HG03095 (cell line): ENCODE results near the gene SETDB2.
A peak's percentile ranks its signal among the peaks of the same experiment; 100 is the strongest.

Experiments
- ATAC-seq: cut with Tn5 transposase; IDR thresholded peaks from one replicate; pipeline ENCODE4 v1.9.1; 2021; ENCODE audit warnings: moderate library complexity; ENCODE audit not compliant: unreplicated experiment

The SETDB2 gene, protein sequence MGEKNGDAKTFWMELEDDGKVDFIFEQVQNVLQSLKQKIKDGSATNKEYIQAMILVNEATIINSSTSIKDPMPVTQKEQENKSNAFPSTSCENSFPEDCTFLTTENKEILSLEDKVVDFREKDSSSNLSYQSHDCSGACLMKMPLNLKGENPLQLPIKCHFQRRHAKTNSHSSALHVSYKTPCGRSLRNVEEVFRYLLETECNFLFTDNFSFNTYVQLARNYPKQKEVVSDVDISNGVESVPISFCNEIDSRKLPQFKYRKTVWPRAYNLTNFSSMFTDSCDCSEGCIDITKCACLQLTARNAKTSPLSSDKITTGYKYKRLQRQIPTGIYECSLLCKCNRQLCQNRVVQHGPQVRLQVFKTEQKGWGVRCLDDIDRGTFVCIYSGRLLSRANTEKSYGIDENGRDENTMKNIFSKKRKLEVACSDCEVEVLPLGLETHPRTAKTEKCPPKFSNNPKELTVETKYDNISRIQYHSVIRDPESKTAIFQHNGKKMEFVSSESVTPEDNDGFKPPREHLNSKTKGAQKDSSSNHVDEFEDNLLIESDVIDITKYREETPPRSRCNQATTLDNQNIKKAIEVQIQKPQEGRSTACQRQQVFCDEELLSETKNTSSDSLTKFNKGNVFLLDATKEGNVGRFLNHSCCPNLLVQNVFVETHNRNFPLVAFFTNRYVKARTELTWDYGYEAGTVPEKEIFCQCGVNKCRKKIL

DNA sequence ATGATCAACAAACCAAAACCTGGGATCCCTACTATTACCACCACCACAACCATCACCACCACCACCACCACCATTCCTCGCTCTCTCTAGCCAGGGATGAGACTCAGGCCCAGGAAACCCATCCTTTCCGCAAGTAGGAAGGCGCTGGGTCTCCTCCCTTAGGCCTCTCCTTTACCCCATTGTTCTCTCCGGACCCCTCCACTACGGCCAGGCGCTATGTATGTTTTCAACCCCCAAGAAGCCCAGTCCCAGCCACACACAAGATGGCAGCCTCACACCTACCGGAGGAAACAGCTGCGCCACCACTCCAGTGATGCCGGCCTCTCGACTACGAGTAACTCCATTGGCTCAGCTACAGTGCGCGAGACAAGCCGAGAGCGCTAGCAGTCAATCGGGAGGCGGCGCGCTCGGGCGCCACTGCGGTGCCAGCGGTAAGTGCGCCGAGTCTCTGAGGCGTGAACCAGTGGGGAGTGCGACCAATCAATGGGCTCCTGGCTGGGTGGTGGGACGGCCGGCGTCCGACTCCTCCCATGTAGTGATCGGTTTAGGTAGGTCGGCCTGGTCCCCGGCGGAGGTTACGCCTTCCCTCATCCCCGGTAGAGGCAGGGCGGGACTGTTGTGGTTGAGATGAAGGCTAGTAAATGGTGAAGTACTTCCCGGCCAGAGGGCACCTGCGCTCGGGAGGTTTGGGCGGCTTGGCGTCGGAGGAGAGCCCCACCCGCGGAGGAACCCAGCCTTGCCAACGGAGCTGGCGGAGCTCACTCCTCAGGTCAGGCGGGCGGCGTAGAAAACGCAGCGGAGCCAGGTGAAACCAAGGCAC lies at the start of gene SETDB2, which contains the start of gene CAB39L:
TSS of gene SETDB2 (plus strand) at position 571 of the 820 bp plus-strand sequence. CDS start 7,620 bp downstream, outside the sequence.
TSS of gene CAB39L (minus strand) at position 361 of the 820 bp plus-strand sequence. CDS start 61,154 bp downstream, outside the sequence.
- peak; percentile 94 for ATAC-seq

DNA sequence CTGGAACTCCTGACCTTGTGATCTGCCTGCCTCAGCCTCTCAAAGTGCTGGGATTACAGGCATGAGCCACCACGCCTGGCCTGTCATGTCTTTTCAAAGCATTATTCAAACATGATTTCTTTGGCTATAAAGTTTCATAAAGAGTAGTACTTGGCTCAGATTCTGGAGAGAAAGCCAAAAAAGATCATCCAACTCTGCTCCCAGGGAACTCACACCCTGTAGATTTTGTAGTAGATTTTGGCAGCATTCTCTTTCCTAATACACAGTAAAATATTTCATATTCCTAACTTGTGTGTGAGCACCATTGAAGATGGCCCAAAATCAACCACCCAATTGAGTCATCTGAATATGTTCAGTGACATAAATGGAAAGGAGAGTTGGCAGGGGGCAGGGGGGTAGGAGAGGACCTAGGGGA lies 48.6 kb upstream of the SETDB2 start:
- no peak for ATAC-seq

DNA sequence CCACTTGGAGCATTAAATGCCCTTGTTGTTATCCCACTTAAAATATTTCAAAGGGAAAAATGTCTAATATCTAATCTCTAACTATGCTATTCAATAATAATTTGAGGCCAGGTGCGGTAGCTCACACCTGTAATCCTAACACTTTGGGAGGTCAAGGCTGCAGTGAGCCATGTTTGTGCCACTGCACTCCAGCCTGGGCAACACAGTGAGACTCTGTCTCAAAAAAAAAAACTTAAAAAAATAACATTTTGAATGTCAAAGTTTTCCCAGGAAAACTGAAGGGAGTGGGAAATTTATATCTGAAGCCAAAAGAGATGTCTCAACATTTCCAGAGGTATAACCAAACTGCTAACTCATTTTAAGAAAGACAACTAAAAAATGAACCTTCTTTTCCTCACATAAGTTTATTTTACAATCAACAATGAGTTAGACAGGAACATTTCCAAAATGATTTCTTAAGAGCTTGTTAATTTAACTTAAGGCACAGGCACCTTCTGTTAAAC lies 48.1 kb upstream of the SETDB2 start:
- no peak for ATAC-seq

- no peak for ATAC-seq
Measured at GRCh38 chr13:49399801-49400472, 44.1 kb upstream of the SETDB2 start.

DNA sequence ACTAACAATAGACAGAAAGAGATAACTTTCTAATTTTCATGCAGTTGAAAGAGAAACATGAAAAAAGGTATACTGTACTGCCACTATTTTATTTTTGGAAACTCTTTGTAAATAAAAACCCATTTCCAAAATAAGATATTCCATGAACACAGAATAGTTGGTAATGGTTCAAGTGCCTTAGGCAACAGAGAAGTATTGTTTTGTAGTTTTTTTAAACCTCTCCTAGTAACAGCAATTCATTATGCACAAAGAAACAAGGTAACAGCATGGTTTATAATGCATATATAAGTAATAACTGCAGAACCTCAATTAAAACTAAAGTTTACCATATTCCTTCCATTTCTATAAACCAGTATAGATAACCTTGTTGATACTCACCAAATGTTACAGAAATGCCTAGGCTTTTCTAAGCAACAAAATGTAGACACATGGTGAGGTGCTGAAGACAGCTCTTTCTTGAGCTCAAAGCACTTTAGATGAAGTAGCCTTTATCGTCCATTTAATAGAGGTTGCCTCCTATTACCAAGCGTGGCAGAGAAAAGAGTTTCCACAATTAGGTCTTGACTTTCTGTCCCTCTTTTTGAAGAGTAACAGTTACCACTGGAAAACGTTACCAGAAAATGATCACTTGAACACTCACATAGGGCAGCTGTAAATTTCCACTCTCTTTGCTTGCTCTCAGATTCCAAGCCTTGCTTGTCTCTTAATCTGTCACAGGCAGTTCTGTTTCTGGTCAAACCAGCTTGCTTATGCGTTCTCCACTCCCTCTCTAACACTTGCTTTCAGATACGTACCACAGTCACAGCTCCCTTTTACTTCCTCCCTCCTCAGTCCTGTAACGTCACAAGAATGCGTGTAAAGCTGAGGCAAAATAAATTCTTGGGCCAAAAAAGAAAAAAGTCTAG lies 43.1 kb upstream of the SETDB2 start:
- peak; percentile 72 for ATAC-seq

GRCh38 chr13:49403996-49404702 lies 39.9 kb upstream of the SETDB2 start:
- no peak for ATAC-seq

DNA sequence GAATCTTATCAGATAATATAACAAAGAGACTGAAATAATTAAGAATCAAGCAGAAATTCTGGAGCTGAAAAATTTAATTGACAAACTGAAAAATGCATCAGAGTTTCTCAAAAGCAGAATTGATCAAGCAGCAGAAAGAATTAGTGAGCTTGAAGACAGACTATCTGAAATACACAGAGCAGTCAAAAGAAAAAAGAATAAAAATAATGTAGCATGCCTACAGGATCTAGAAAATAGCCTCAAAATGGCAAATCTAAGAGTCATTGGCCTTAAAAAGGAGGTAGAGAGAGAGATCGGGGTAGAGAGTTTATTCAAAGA lies 39.4 kb upstream of the SETDB2 start:
- no peak for ATAC-seq

DNA sequence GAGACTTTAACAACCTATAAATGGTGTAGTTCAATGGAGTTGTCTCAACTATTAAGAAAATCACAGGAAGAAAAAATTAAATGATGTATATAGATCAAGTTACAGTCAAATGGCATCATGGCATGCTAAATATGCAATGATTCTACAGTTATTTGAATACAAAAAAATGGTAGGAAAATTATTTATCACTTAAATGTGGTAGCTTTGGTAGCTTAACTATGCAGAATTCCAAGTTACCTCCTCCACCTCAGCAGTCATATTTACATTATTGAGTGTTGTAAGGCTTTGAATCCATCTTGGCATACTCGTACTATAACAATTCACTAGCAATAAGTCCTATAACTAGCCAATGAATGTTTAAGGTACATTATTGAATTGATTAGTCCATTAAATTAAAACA lies 37.0 kb upstream of the SETDB2 start:
- no peak for ATAC-seq

GRCh38 chr13:49407936-49408335 lies 36.1 kb upstream of the SETDB2 start:
- ATAC-seq = no peak

DNA sequence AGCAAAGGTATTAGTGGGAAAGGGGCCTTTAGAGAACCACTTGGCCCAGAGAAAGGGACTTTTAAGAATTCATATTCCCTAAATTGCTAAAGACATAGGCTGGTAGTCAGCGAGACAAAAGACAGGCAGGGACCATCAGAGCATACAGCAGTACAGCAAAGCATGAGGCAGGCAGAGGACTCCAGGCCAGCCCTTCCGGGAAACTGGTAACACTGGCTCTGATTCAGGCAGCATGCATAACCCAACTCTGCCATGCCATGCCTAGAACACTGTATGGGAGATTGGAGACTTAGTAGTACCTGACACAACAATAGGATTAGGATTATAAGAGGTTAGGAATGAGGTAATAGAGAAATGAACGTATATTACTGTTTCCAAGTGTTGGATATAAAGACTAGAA lies 35.1 kb upstream of the SETDB2 start:
- ATAC-seq = no peak

DNA sequence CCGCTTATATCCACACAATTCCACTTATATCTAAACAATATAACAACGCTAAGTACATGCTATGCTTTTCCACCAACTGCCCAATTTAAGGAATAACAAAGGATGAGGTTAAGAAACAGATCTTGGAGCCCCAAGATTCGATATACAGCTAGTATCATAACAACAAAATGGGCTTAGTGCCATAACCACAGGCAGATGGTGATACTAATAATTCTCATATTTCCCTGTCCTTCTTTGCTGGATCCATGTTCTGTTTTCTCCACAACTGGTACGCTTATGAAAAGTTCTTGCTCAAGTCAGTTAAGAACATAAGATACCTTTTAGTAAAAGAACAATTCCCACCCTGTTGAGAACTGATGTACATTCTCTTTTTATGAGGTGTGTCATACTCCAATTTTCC lies 34.1 kb upstream of the SETDB2 start:
- no peak for ATAC-seq

- no peak for ATAC-seq
Measured at GRCh38 chr13:49410477-49410876, 33.6 kb upstream of the SETDB2 start.

GRCh38 chr13:49411353-49411752 lies 32.7 kb upstream of the SETDB2 start:
- ATAC-seq = no peak

DNA sequence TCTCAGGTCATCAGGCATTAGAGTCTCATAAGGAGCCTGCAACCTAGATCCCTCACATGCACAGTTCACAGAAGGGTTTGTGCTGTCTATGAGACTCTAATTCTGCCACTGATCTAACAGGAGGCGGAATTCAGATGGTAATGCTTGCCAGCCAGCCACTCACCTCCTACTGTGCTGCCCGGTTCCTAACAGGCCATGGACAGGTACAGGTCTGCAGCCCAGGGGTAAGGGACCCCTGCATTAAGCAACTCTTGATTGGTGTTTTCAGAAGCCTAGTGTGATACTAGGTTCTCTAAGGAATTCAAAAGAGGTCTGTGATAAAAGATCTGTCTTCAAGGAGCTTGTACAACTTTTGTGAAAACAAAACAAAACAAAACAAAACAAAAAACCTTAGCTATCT lies 31.3 kb upstream of the SETDB2 start:
- ATAC-seq = no peak

DNA sequence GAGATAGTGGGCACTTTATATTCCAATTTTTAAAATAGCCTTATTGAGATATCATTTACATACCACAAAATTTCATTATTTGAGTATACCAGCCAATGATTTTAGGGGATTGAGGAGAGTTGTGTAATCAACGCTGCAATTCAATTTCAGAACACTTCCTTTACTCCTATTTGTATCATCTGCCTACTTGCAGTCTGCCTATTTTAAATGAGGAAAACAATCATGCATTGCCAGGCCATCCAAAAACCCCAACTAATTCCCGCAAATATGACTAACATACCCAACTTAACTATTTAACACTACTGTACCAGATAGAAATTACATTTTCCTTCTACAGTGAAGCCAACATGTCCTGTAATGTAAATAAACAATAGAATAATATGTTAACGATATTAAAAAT lies 26.9 kb upstream of the SETDB2 start:
- no peak for ATAC-seq

DNA sequence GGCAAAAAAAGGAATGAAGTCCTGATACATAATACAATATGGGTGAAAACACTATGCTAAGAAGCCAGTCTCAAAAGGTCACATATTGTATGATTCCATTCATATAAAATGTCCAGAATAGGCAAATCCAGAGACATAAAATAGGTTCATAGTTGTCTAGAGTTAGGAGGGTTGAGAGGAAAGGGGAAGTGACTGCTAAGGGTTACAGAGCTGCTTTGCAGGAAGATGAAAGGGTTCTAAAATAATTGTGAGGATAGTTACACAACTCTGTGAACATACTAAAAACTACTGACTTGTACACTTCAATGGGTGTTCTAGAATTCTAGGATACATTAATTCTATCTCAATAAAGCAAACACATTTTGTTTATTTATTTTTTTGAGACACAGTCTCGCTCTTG lies 25.9 kb upstream of the SETDB2 start:
- no peak for ATAC-seq

GRCh38 chr13:49419276-49419675 lies 24.8 kb upstream of the SETDB2 start:
- ATAC-seq = no peak

- ATAC-seq = peak; percentile 82
Measured at GRCh38 chr13:49421391-49421790, 22.7 kb upstream of the SETDB2 start.

DNA sequence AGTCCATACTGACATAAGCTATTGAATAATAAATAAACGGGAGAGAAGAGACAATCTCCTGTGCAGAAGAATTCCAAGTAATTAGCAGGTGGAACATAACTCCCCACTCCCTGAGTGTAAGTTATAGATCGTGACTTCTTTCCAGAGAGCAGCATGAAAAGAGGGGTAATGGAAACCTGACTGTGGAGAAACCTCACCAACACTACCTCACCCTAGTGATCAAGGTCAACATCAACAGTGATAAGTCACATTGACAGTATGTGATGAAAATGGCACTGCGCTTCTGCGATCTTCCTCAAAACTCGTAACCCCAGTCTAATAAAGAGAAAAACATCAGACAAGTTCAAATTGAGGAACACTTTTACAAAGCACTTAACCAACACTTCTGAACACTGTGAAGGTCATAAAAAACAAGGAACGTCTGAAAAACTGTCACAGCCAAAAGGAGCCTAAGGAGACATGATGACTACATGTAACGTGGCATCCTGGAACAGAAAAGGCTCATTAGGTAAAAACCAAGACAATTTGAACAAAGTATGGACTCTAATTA lies 20.0 kb upstream of the SETDB2 start:
- no peak for ATAC-seq
